Hepatocyte (in vitro differentiated cells): ENCODE data around the gene HIGD1C.

ENCODE experiments used
- CTCF ChIP-seq: fragments of 200-600 bp; sonication (generic); IDR thresholded peaks from 2 replicates; pipeline ENCODE4 v1.5.1; 2016; ENCODE audit warnings: antibody characterized with exemption, mild to moderate bottlenecking; ENCODE audit not compliant: poor library complexity
- EZH2 ChIP-seq: fragments of 200-600 bp; sonication (generic); IDR thresholded peaks from 2 replicates; pipeline ENCODE4 v1.6.1; 2016; ENCODE audit warnings: antibody characterized with exemption, mild to moderate bottlenecking, borderline replicate concordance

DNA sequence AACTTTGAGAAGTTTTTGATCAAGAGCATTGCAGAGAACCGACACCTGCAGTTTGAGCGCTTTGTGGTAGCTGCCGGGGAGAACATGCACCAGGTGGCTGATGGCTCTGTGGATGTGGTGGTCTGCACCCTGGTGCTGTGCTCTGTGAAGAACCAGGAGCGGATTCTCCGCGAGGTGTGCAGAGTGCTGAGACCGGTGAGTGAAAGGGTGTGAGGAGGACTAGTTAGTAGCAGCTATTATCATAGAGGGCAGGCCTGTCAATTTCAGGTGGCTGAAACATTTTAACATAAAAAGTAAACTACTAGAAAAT, 27.0 kb upstream of the HIGD1C start:
- TF ChIP-seq EZH2 = no peak
- TF ChIP-seq CTCF = no peak
